MCF 10A (cell line): ENCODE measurements around the gene SUGCT. TPM values are rescaled to one million over a fixed set of nuclear protein-coding genes. Genes with fewer than 3 reads are reported as not detected.
A peak's percentile ranks its signal among the peaks of the same experiment; 100 is the strongest.

Experiments used
- BruUV-seq: library from RNA; stranded (reverse); fragments of 400-500 nt; replicated peaks from 2 replicates; lab custom pipeline; 2021; lab: Mats Ljungman, UMichigan
- CTCF ChIA-PET: fragments of 300-600 bp; sonication (Branson Sonifier 250); formaldehyde crosslinking; extraction: SDS; loops from one replicate; lab custom pipeline; 2021; ENCODE audit warnings: antibody characterized with exemption, inconsistent platforms; lab: Yijun Ruan, JAX
- POLR2A ChIA-PET: fragments of 300-600, 350-650 bp; sonication (Branson Sonifier 250); formaldehyde crosslinking; extraction: SDS; loops from one replicate; lab custom pipeline; 2020; ENCODE audit warnings: antibody characterized with exemption, inconsistent platforms; lab: Yijun Ruan, JAX
- DNase-seq: peaks from one replicate; pipeline ENCODE4 v3.0.0-alpha.2; 2018; ENCODE audit not compliant: unreplicated experiment
- H3K27ac Mint-ChIP-seq: one replicate; pipeline ENCODE4 v1.8.0; 2022; ENCODE audit warnings: mild to moderate bottlenecking, low read depth, mixed read lengths; ENCODE audit not compliant: unreplicated experiment
- H3K27me3 Mint-ChIP-seq: one replicate; pipeline ENCODE4 v1.8.0; 2022; ENCODE audit warnings: mixed read lengths; ENCODE audit not compliant: insufficient read depth, unreplicated experiment
- H3K36me3 Mint-ChIP-seq: one replicate; pipeline ENCODE4 v1.8.0; 2022; ENCODE audit warnings: mild to moderate bottlenecking, moderate library complexity, mixed read lengths; ENCODE audit not compliant: insufficient read depth, unreplicated experiment
- H3K4me1 Mint-ChIP-seq: one replicate; pipeline ENCODE4 v1.8.0; 2022; ENCODE audit warnings: mixed read lengths; ENCODE audit not compliant: insufficient read depth, unreplicated experiment
- H3K4me3 Mint-ChIP-seq: one replicate; pipeline ENCODE4 v1.8.0; 2022; ENCODE audit warnings: mild to moderate bottlenecking, moderate library complexity, mixed read lengths; ENCODE audit not compliant: unreplicated experiment
- H3K9me3 Mint-ChIP-seq: one replicate; pipeline ENCODE4 v1.8.0; 2022; ENCODE audit warnings: mixed read lengths; ENCODE audit not compliant: unreplicated experiment
- CTCF ChIP-seq: fragments of 200-600 bp; IDR thresholded peaks from one replicate; pipeline ENCODE4 v1.8.0; 2022; ENCODE audit warnings: antibody characterized with exemption, mild to moderate bottlenecking; ENCODE audit not compliant: unreplicated experiment
- intact Hi-C: fragments of 100-400 bp; cut with micrococcal nuclease; formaldehyde crosslinking; loops from 2 replicates; pipeline ENCODE4 v1.14.1; 2022
- total RNA-seq: library from RNA; stranded (reverse); gene quantifications from 2 replicates; pipeline ENCODE4 v1.2.3, GENCODE V29; 2022

SUGCT gene
- total RNA-seq, 1 experiment from 2014 or later = 25.4 TPM

- POLR2A ChIA-PET = interaction anchor here (0.6 to 1.6 kb wide), 3 partner anchors 9 to 940 kb away, joined by 3 to 5 read pairs (median 4); partner anchors contain the start of gene INHBA
Observed at GRCh38 chr7:40761762-40762560, 627.2 kb downstream of the SUGCT start.

DNA sequence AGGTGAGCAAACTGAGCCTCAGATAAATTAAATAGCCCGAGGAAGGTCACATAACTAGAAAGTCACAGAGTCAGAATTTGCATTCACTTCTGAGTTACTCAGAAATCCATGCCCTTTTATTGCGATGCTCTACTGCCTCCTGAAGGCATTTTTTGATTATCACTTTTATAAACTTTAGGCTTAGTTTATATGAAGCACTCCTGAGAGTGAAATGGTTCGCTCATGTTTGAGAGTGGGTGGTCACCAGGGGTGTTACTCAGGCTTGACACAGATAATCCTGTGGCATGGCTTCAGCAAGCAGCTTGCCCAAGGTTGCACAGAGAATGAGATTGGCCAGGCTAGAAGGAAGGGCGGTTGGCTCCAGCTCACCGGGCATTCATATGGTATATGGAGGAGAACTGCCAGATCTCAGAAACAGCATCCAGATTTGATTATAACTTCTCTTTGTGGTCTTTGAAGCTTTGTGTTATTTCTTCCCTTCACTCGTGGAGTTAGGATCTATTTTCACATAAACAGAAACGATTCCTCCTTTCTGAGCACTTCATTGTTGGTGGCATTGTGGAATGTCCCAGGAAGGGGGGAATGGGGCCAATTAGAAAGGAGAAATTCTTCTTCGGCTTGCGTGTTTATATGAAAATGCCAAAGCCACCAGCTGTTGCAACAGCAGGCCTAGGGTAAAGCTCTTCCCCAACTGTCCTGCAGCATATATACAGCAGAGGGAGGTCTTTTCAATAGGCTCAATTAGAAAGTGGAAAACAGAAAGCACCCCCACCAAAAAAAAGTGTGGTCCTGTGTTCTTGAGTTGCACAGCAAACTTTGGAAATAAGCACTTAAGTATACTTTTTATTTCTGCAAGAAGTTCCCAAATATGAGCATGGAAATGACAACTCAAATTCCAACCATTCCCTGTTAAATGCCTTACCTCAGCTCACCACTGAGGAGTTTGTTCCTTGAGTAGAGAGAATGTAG, 628.8 kb downstream of the SUGCT start:
- TF ChIP-seq CTCF = peak; percentile 9
- Mint-ChIP-seq H3K27me3 (no peaks in the 10 kb centered on the region), H3K4me3 (no peak overlapping the region), H3K27ac (no peak overlapping the region), H3K36me3 (no peaks in the 10 kb centered on the region), H3K9me3 (no peaks in the 10 kb centered on the region), H3K4me1 (no peaks in the 10 kb centered on the region)
- ChIA-PET CTCF (interaction anchor here (0.6 to 2.0 kb wide), 12 partner anchors 9 to 970 kb away, joined by 3 to 12 read pairs (median 4); no protein-coding TSS in a partner anchor), POLR2A (interaction anchor here (0.7 kb wide), 1 partner anchor 220 kb away, joined by 3 read pairs; no protein-coding TSS in a partner anchor)
- intact Hi-C loops = loop anchor here (2.0 to 10.0 kb wide), 2 partner anchors 529 to 941 kb away; no protein-coding TSS in a partner anchor
- peak; percentile 8 for DNase-seq
- BruUV-seq = no TSS peak

More at GRCh38 chr7:40761762-40762560, 627.2 kb downstream of the SUGCT start:
- TF ChIP-seq CTCF = no peak
- H3K4me3 Mint-ChIP-seq = no peak overlapping the region
- no peaks in the 10 kb centered on the region for H3K9me3 Mint-ChIP-seq
- CTCF ChIA-PET = interaction anchor here (0.6 to 2.0 kb wide), 10 partner anchors 59 to 1193 kb away, joined by 3 to 12 read pairs (median 3); no protein-coding TSS in a partner anchor
- H3K27me3 Mint-ChIP-seq = no peaks in the 10 kb centered on the region
- no peak for DNase-seq
- H3K4me1 Mint-ChIP-seq = no peaks in the 10 kb centered on the region
- H3K27ac Mint-ChIP-seq = no peak overlapping the region
- no peaks in the 10 kb centered on the region for H3K36me3 Mint-ChIP-seq
- intact Hi-C loops = loop anchor here (2.0 to 10.0 kb wide), 2 partner anchors 527 to 943 kb away; no protein-coding TSS in a partner anchor
- BruUV-seq = no TSS peak

- ChIA-PET POLR2A (no interaction called here), CTCF (interaction anchor here (0.7 kb wide), 1 partner anchor 938 kb away, joined by 8 read pairs; no protein-coding TSS in a partner anchor)
- Mint-ChIP-seq H3K36me3 (no peaks in the 10 kb centered on the region), H3K4me3 (no peak overlapping the region), H3K4me1 (no peaks in the 10 kb centered on the region), H3K9me3 (no peaks in the 10 kb centered on the region), H3K27ac (no peak overlapping the region), H3K27me3 (no peaks in the 10 kb centered on the region)
- intact Hi-C loops = loop anchor here (10.0 kb wide), 1 partner anchor 531 kb away; no protein-coding TSS in a partner anchor
- no peak for DNase-seq
- no peak for TF ChIP-seq CTCF
- BruUV-seq = no TSS peak
Observed at GRCh38 chr7:40765639-40766038, 630.8 kb downstream of the SUGCT start.
